C4-2B (cell line): ENCODE measurements around the gene GMPS.

ENCODE experiments used
- ZFX ChIP-seq: fragments of 450-650 bp; IDR thresholded peaks from 2 replicates; pipeline ENCODE4 v1.6.1; 2017
- TF ChIP-seq, protein P1 (sequence below): fragments of 450-650 bp; conservative IDR thresholded peaks from 2 replicates; pipeline ENCODE4 v1.5.1; 2017; ENCODE audit warnings: mild to moderate bottlenecking

GRCh38 chr3:155895379-155895900 lies 25.0 kb downstream of the GMPS start:
- TF ChIP-seq, protein P1, sequence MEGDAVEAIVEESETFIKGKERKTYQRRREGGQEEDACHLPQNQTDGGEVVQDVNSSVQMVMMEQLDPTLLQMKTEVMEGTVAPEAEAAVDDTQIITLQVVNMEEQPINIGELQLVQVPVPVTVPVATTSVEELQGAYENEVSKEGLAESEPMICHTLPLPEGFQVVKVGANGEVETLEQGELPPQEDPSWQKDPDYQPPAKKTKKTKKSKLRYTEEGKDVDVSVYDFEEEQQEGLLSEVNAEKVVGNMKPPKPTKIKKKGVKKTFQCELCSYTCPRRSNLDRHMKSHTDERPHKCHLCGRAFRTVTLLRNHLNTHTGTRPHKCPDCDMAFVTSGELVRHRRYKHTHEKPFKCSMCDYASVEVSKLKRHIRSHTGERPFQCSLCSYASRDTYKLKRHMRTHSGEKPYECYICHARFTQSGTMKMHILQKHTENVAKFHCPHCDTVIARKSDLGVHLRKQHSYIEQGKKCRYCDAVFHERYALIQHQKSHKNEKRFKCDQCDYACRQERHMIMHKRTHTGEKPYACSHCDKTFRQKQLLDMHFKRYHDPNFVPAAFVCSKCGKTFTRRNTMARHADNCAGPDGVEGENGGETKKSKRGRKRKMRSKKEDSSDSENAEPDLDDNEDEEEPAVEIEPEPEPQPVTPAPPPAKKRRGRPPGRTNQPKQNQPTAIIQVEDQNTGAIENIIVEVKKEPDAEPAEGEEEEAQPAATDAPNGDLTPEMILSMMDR, result no peak
- no peak for TF ChIP-seq ZFX
